ENCODE measurements around the gene KCNH3.

KCNH3 gene

GRCh38 chr12:49548481-49548821, 9.6 kb downstream of the KCNH3 start:
- Histone ChIP-seq H3K27ac (ENCODE audit: low read length) (no peak overlapping the region), H3K4me1 (ENCODE audit: control insufficient read depth, insufficient read depth, low read length) (peaks cover 13% of the 10 kb centered on the region), H3K4me3 (ENCODE audit: low read length in 2 of 2) (peak overlapping the region; percentile 49 to 69), H3K36me3 (ENCODE audit: control insufficient read depth in 2 of 2, insufficient read depth in 2 of 2, low read length in 2 of 2) (no peaks in the 10 kb centered on the region), H3K9ac (ENCODE audit: low read length in 2 of 2) (peak overlapping the region in 1 of 2 donors; percentile 47), H3K27me3 (ENCODE audit: control insufficient read depth in 1 of 2, insufficient read depth in 2 of 2, low read length in 2 of 2) (peaks cover 24 to 33% of the 10 kb centered on the region in 2 donors), H3K9me3 (ENCODE audit: control insufficient read depth in 2 of 2, low read length in 2 of 2) (no peaks in the 10 kb centered on the region)

- no peaks in the 10 kb centered on the region for H3K36me3 ChIP-seq (ENCODE audit: control insufficient read depth in 2 of 2, insufficient read depth in 2 of 2, low read length in 2 of 2)
- H3K4me3 ChIP-seq (ENCODE audit: low read length in 2 of 2), result peak overlapping the region; percentile 49 to 69
- no peaks in the 10 kb centered on the region for H3K9me3 ChIP-seq (ENCODE audit: control insufficient read depth in 2 of 2, low read length in 2 of 2)
- H3K27ac ChIP-seq (ENCODE audit: low read length), result no peak overlapping the region
- H3K9ac ChIP-seq (ENCODE audit: low read length in 2 of 2), result peak overlapping the region; percentile 35 to 47
- H3K4me1 ChIP-seq (ENCODE audit: control insufficient read depth, insufficient read depth, low read length), result peaks cover 13% of the 10 kb centered on the region
- H3K27me3 ChIP-seq (ENCODE audit: control insufficient read depth in 1 of 2, insufficient read depth in 2 of 2, low read length in 2 of 2), result peaks cover 24 to 29% of the 10 kb centered on the region in 2 donors
Measured at GRCh38 chr12:49548822-49549648, 10.2 kb downstream of the KCNH3 start.

- H3K27ac ChIP-seq (ENCODE audit: low read length), result no peak overlapping the region
- H3K9me3 ChIP-seq (ENCODE audit: control insufficient read depth in 2 of 2, low read length in 2 of 2), result no peaks in the 10 kb centered on the region
- no peak overlapping the region for H3K9ac ChIP-seq (ENCODE audit: low read length in 2 of 2)
- peak overlapping the region; percentile 49 to 69 for H3K4me3 ChIP-seq (ENCODE audit: low read length in 2 of 2)
- H3K4me1 ChIP-seq (ENCODE audit: control insufficient read depth, insufficient read depth, low read length), result peaks cover 13% of the 10 kb centered on the region
- H3K27me3 ChIP-seq (ENCODE audit: control insufficient read depth in 1 of 2, insufficient read depth in 2 of 2, low read length in 2 of 2), result peaks cover 17 to 24% of the 10 kb centered on the region in 2 donors
- H3K36me3 ChIP-seq (ENCODE audit: control insufficient read depth in 2 of 2, insufficient read depth in 2 of 2, low read length in 2 of 2), result no peaks in the 10 kb centered on the region
Measured at GRCh38 chr12:49549735-49550692, 11.2 kb downstream of the KCNH3 start.

- H3K27ac ChIP-seq (ENCODE audit: low read length), result no peak overlapping the region
- peaks cover 13% of the 10 kb centered on the region for H3K4me1 ChIP-seq (ENCODE audit: control insufficient read depth, insufficient read depth, low read length)
- H3K36me3 ChIP-seq (ENCODE audit: control insufficient read depth in 2 of 2, insufficient read depth in 2 of 2, low read length in 2 of 2), result no peaks in the 10 kb centered on the region
- H3K9me3 ChIP-seq (ENCODE audit: control insufficient read depth in 2 of 2, low read length in 2 of 2), result no peaks in the 10 kb centered on the region
- H3K27me3 ChIP-seq (ENCODE audit: control insufficient read depth in 1 of 2, insufficient read depth in 2 of 2, low read length in 2 of 2), result peaks cover 16 to 21% of the 10 kb centered on the region in 2 donors
- no peak overlapping the region for H3K4me3 ChIP-seq (ENCODE audit: low read length in 2 of 2)
- H3K9ac ChIP-seq (ENCODE audit: low read length in 2 of 2), result no peak overlapping the region
Measured at GRCh38 chr12:49550693-49551252, 11.9 kb downstream of the KCNH3 start.

GRCh38 chr12:49552014-49552413, 13.2 kb downstream of the KCNH3 start:
- peaks cover 13% of the 10 kb centered on the region for H3K4me1 ChIP-seq (ENCODE audit: control insufficient read depth, insufficient read depth, low read length)
- H3K9ac ChIP-seq (ENCODE audit: low read length in 2 of 2), result no peak overlapping the region
- no peak overlapping the region for H3K27ac ChIP-seq (ENCODE audit: low read length)
- no peaks in the 10 kb centered on the region for H3K36me3 ChIP-seq (ENCODE audit: control insufficient read depth in 2 of 2, insufficient read depth in 2 of 2, low read length in 2 of 2)
- H3K4me3 ChIP-seq (ENCODE audit: low read length in 2 of 2), result no peak overlapping the region
- H3K9me3 ChIP-seq (ENCODE audit: control insufficient read depth in 2 of 2, low read length in 2 of 2), result no peaks in the 10 kb centered on the region
- peaks cover 10 to 14% of the 10 kb centered on the region in 2 donors for H3K27me3 ChIP-seq (ENCODE audit: control insufficient read depth in 1 of 2, insufficient read depth in 2 of 2, low read length in 2 of 2)

GRCh38 chr12:49552425-49552824, 13.6 kb downstream of the KCNH3 start:
- H3K27ac ChIP-seq (ENCODE audit: low read length), result no peak overlapping the region
- H3K9me3 ChIP-seq (ENCODE audit: control insufficient read depth in 2 of 2, low read length in 2 of 2), result no peaks in the 10 kb centered on the region
- no peak overlapping the region for H3K4me3 ChIP-seq (ENCODE audit: low read length in 2 of 2)
- H3K9ac ChIP-seq (ENCODE audit: low read length in 2 of 2), result no peak overlapping the region
- peaks cover 13% of the 10 kb centered on the region for H3K4me1 ChIP-seq (ENCODE audit: control insufficient read depth, insufficient read depth, low read length)
- H3K36me3 ChIP-seq (ENCODE audit: control insufficient read depth in 2 of 2, insufficient read depth in 2 of 2, low read length in 2 of 2), result no peaks in the 10 kb centered on the region
- H3K27me3 ChIP-seq (ENCODE audit: control insufficient read depth in 1 of 2, insufficient read depth in 2 of 2, low read length in 2 of 2), result peaks cover 10 to 13% of the 10 kb centered on the region in 2 donors

GRCh38 chr12:49552899-49553298, 14.1 kb downstream of the KCNH3 start:
- H3K4me1 ChIP-seq (ENCODE audit: control insufficient read depth, insufficient read depth, low read length), result peaks cover 13% of the 10 kb centered on the region

DNA sequence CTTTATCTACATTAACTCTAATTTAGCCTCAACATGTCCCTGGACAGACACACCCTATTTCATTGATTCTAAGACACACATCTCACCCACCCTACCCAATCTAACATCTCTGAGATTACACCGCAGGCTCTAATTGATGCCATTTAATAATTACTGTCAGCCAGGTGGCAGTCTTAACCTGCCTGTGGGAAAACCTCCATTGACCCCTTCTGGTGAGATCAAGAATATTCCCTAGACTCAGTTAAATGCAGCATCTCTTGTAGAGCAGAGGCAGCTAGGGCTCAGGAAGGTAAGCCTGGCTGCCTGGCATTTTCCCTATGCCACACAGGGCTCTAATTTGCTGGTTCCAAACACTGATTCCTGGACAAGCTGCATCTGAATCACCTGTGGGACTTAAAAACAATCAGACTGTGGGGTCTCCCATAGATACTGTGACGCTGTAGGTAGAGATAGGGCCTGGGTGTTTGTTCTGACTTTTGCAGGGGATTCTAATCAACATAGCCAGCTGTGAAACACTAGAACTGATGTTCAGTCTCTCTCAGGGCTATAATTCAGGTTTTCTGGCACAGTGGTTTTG, 14.8 kb downstream of the KCNH3 start:
- Histone ChIP-seq H3K4me3 (ENCODE audit: low read length in 2 of 2) (no peak overlapping the region), H3K27me3 (ENCODE audit: control insufficient read depth in 1 of 2, insufficient read depth in 2 of 2, low read length in 2 of 2) (peaks cover 3 to 7% of the 10 kb centered on the region in 2 donors), H3K27ac (ENCODE audit: low read length) (no peak overlapping the region), H3K9ac (ENCODE audit: low read length in 2 of 2) (no peak overlapping the region), H3K36me3 (ENCODE audit: control insufficient read depth in 2 of 2, insufficient read depth in 2 of 2, low read length in 2 of 2) (peaks cover 3 to 4% of the 10 kb centered on the region in 2 donors), H3K4me1 (ENCODE audit: control insufficient read depth, insufficient read depth, low read length) (peaks cover 9% of the 10 kb centered on the region), H3K9me3 (ENCODE audit: control insufficient read depth in 2 of 2, low read length in 2 of 2) (no peaks in the 10 kb centered on the region)

More at GRCh38 chr12:49552899-49553298, 14.1 kb downstream of the KCNH3 start:
- no peaks in the 10 kb centered on the region for H3K36me3 ChIP-seq (ENCODE audit: control insufficient read depth in 2 of 2, insufficient read depth in 2 of 2, low read length in 2 of 2)
- H3K27ac ChIP-seq (ENCODE audit: low read length), result no peak overlapping the region
- H3K9me3 ChIP-seq (ENCODE audit: control insufficient read depth in 2 of 2, low read length in 2 of 2), result no peaks in the 10 kb centered on the region
- no peak overlapping the region for H3K9ac ChIP-seq (ENCODE audit: low read length in 2 of 2)
- H3K27me3 ChIP-seq (ENCODE audit: control insufficient read depth in 1 of 2, insufficient read depth in 2 of 2, low read length in 2 of 2), result peaks cover 8 to 10% of the 10 kb centered on the region in 2 donors
- no peak overlapping the region for H3K4me3 ChIP-seq (ENCODE audit: low read length in 2 of 2)

- peaks cover 10 to 11% of the 10 kb centered on the region in 2 donors for H3K36me3 ChIP-seq (ENCODE audit: control insufficient read depth in 2 of 2, insufficient read depth in 2 of 2, low read length in 2 of 2)
- peaks cover 3% of the 10 kb centered on the region for H3K4me1 ChIP-seq (ENCODE audit: control insufficient read depth, insufficient read depth, low read length)
- H3K27ac ChIP-seq (ENCODE audit: low read length), result no peak overlapping the region
- no peak overlapping the region for H3K4me3 ChIP-seq (ENCODE audit: low read length in 2 of 2)
- H3K9me3 ChIP-seq (ENCODE audit: control insufficient read depth in 2 of 2, low read length in 2 of 2), result no peaks in the 10 kb centered on the region
- peaks cover 0 to 4% of the 10 kb centered on the region in 2 donors for H3K27me3 ChIP-seq (ENCODE audit: control insufficient read depth in 1 of 2, insufficient read depth in 2 of 2, low read length in 2 of 2)
- no peak overlapping the region for H3K9ac ChIP-seq (ENCODE audit: low read length in 2 of 2)
Measured at GRCh38 chr12:49554266-49554665, 15.4 kb downstream of the KCNH3 start.
